ENCODE data around the gene LHFPL4. TPM values are rescaled to one million over a fixed set of nuclear protein-coding genes. Genes with fewer than 3 reads are reported as not detected.

The LHFPL4 gene
- total RNA-seq, 1 experiment from 2014 or later = 16.3 TPM

DNA sequence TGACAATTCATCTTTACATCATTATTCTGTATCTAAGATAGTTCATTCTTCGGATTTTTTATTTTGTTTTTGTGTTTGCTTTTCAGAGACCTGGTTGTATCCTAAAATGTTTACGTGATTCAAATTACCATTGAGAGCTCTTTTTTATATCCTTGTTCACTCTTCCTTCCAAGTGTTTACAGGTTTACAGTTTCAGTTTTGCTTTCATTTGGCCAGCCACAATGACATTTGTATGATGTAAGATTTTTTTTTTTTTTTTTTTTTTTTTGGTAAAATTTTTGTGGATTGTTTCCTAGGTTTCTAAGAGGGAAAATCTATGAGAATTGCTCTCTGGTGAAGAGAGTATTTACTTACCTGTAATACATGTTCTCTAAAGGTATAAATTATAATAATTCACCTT lies 101.2 kb downstream of the LHFPL4 start:
- H3K36me3 Mint-ChIP-seq (ENCODE audit: insufficient read depth in 1 of 3, low read depth in 3 of 3) = peaks cover 38 to 83% (median 77%) of the 10 kb centered on the region in 3 experiments; a peak in 6 of 7 replicates
- H2BK15ac ChIP-seq (ENCODE audit: low read depth, low read length) = no peak overlapping the region
- no peak overlapping the region for H2BK12ac ChIP-seq (ENCODE audit: insufficient read length, low read depth, low read length)
- no peak overlapping the region for H3K27ac ChIP-seq (ENCODE audit: insufficient read length, low read depth, low read length)
- H3K4me1 ChIP-seq (ENCODE audit: insufficient read depth, low read length) = no peaks in the 10 kb centered on the region
- no peak overlapping the region for H4K8ac ChIP-seq (replicated peaks; ENCODE audit: insufficient read length, low read depth, low read length)
- no peaks in the 10 kb centered on the region for H3K9me3 Mint-ChIP-seq
- no peak overlapping the region for H3K23ac ChIP-seq (ENCODE audit: insufficient read length, low read depth, low read length)
- H3K27ac Mint-ChIP-seq = peak overlapping the region in 2 of 3 experiments; percentile 19 to 77; a peak in 2 of 7 replicates
- no peak for DNase-seq
- no peak overlapping the region for H3K18ac ChIP-seq (ENCODE audit: insufficient read length, low read depth, low read length)
- no peak overlapping the region for H2AFZ ChIP-seq (ENCODE audit: low read length)
- peaks cover 5% of the 10 kb centered on the region for H3K79me1 ChIP-seq (ENCODE audit: insufficient read depth, low read depth, low read length, poor library complexity, severe bottlenecking)
- no CpG with 5 or more reads among the region's 2 CpGs for WGBS (ENCODE audit: extremely low coverage, insufficient read length, low lambda C conversion rate)
- no peaks in the 10 kb centered on the region for H3K4me1 Mint-ChIP-seq
- H3K79me2 ChIP-seq (ENCODE audit: insufficient read depth, low read length) = no peaks in the 10 kb centered on the region
- H3K27me3 Mint-ChIP-seq (ENCODE audit: low read depth) = no peaks in the 10 kb centered on the region
- no peaks in the 10 kb centered on the region for H3K9me3 ChIP-seq (ENCODE audit: control insufficient read depth, low read depth, low read length)
- no peak overlapping the region for H4K5ac ChIP-seq (ENCODE audit: insufficient read length, low read depth, low read length)
- no peak overlapping the region for H3K56ac ChIP-seq (ENCODE audit: insufficient read length, low read depth, low read length)
- TF ChIP-seq, protein P1, sequence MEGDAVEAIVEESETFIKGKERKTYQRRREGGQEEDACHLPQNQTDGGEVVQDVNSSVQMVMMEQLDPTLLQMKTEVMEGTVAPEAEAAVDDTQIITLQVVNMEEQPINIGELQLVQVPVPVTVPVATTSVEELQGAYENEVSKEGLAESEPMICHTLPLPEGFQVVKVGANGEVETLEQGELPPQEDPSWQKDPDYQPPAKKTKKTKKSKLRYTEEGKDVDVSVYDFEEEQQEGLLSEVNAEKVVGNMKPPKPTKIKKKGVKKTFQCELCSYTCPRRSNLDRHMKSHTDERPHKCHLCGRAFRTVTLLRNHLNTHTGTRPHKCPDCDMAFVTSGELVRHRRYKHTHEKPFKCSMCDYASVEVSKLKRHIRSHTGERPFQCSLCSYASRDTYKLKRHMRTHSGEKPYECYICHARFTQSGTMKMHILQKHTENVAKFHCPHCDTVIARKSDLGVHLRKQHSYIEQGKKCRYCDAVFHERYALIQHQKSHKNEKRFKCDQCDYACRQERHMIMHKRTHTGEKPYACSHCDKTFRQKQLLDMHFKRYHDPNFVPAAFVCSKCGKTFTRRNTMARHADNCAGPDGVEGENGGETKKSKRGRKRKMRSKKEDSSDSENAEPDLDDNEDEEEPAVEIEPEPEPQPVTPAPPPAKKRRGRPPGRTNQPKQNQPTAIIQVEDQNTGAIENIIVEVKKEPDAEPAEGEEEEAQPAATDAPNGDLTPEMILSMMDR (conservative IDR thresholded peaks at IDR 0.05) = no peak
- H3K23me2 ChIP-seq (ENCODE audit: insufficient read length, low read depth, low read length, poor library complexity, severe bottlenecking) = no peaks in the 10 kb centered on the region
- peaks cover 3% of the 10 kb centered on the region for H4K20me1 ChIP-seq (ENCODE audit: control insufficient read depth, insufficient read depth, insufficient read length)
- no peak overlapping the region for H2BK20ac ChIP-seq (ENCODE audit: low read depth, low read length, poor library complexity, severe bottlenecking)
- no peak overlapping the region for H3K4ac ChIP-seq (ENCODE audit: low read depth, low read length)
- no peak overlapping the region for H3K9ac ChIP-seq (ENCODE audit: extremely low read depth, insufficient read length, low read length)
- H3K27me3 ChIP-seq (ENCODE audit: insufficient read depth, low read length) = no peaks in the 10 kb centered on the region
- H3K4me2 ChIP-seq (ENCODE audit: insufficient read depth, insufficient read length, low read length) = no peak overlapping the region
- H2BK120ac ChIP-seq (ENCODE audit: low read depth, low read length, poor library complexity, severe bottlenecking) = no peak overlapping the region
- no peak overlapping the region for H3K4me3 Mint-ChIP-seq
- no peak overlapping the region for H3T11ph ChIP-seq (ENCODE audit: low read length)
- H4K91ac ChIP-seq (ENCODE audit: insufficient read length, low read depth, low read length) = no peak overlapping the region
- H2BK5ac ChIP-seq (ENCODE audit: insufficient read length, low read length) = no peak overlapping the region
- no peak overlapping the region for H2AK5ac ChIP-seq (ENCODE audit: insufficient read length, low read length)
- no peak overlapping the region for H3K14ac ChIP-seq (ENCODE audit: insufficient read depth, low read length)

Measured in H9 (cell line).